ENCODE measurements around the gene HPCAL1.
A peak's percentile ranks its signal among the peaks of the same experiment; 100 is the strongest.
"Not testable (repeated sequence)": the region's sequence is repeated elsewhere in the genome, so short reads cannot be mapped to it uniquely, and the experiment has no call there.

HPCAL1 gene

DNA sequence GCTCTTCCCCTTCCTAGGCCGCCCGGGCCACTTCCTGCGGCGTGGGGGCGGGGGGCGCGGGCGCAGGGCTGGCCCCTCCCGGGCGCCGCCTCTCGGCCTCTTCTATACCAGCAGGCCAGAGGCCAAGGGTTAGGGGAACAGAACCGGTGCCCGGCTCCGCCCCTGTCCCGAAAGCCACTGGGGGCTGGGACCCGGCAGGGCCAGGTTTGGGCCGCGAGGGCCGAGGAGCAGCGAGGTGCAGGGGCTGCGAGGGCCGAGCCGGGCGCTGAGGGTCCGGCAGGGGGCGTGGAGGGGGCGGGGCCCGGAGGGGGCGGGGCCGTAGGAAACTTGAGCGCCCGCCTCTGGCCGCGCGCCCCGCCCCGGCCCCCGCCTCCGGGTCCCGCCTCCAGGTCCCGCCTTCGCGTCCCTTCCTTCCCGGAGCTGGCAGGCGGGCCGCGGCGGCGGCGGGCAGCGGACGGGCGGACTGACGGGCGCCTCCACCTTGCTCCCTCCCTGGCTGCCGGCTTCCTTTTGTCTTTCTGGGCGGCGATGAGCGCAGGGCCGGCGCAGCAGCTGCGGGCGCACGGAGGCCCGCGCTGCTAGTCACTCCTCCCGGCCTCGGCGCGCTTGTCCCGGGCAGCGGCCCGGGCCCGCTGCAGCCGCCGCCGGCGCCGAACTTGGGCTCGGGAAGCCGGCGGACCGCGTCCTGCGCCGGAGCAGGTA is at the start of gene HPCAL1:
Gene HPCAL1 (plus strand): TSS at position 426 of the 702 bp plus-strand sequence. CDS start 116,854 bp downstream, outside the sequence.
- peak; percentile 83 to 85 for DNase-seq

DNA sequence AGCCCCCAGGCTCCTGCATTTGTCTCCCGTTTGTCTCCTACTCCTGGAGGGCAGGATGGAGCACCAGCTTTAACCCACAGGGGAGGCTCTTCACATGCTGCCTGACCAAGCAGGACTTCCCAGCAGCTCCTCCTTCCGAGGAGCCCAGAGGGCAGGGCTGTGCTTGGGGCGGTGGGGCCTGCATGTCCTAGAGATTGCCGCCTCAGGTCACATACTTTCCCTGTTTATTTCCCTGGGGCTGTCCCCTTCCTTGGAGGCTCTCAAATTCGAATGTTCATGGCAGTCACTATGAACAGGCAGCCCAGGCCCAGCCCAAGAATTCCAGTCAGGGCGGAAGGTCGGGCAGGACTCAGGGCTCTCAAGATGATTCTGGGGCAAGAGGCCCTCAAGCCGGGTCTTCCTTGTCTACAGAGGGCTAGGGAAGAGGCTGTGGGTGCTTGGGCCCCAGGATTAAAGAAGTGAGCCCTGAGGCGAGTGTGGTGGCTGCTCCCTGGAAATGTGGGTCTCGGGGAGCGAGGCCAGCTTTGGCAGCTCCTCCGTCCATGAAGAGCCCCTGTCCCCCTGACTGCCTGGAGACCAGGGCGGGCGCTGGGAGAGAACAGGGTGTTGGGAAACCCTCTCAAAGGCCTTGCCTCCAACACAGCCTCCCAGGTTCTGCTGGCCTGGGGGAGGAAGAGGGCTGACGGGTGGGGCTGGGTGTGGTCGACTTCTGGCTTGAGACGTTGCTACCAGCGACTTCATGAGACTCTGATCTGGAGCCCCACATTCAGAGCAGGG is 48.9 kb upstream of the HPCAL1 start:
- DNase-seq: no peak

DNA sequence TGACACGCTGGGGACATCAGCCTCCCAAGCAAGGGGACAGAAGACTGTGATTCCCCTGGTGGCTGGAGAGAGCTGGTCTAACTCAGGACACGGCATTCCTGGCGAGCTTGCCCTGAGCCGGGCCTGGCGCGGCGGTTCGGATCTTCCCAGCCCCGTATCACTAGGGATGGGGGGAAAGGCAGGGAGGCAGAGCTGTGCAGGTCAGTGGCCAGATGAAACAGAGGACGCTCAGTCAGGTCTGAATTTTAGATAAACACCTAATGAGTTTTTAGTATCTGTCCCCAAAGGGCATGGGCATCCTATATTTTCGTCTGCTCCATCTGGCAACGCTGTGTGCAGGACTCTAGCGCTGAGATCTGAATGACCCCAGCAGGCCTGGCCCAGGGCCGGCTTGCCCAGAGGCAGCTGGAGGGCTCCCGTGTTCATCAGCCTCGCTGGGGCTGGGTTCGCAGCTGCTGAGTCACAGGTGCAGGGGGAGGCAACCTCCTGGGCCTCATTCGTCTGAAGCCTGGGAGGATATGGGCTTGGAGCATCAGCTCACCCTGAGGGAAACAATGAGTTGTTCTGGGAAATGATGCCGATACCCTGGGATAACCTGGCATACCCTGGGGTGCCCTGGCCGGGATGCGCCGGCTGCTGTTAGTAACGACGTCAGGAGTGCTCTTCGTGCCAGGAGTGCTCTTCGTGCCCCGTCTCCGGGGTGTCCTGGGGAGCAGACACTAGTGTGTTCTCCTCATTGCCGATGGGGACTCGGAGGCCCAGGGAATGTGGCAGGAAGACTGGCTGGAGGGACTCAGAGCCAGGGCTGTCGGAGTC is 48.1 kb upstream of the HPCAL1 start:
- DNase-seq: no peak

DNA sequence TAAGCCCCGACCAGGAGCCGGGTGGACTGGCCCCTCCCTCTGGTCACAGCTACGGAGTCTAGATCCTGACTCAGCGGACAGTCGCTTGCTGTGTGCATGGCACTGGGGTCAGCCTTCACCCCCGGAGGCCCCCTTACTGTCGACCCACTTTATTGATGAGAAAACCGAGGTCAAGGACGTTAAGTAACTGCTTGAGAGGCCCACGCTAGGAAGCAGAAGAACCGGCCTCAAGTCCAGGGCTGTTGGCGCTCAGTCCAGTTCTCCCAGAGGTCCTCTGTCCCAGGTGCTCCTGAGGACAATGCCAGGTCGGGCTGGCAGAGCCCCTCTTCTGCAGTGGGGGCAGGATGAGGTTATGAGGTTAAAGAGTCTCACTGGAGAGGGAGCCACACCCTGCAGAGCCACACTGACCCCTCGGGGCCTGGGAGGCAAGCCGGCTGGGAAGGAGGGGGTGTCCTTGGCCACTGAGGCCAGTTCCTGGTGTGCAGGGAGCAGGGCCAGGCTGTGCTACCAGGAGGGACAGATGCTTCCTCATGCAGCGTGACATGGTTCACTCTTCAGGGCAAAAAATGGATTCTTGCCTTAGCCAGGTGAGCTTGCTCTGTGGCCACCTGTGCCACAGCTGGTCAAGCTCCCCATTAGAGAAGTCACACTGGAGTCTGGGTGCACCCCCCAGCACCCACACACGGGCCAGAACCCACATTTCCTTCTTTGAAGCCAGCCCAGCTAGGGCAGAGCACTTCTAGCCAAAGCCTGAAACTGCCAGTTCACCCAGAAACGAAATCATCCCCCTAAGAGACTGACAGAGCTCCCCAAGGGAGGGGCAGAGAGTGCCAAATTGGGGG is 47.3 kb upstream of the HPCAL1 start:
- no peak for DNase-seq

DNA sequence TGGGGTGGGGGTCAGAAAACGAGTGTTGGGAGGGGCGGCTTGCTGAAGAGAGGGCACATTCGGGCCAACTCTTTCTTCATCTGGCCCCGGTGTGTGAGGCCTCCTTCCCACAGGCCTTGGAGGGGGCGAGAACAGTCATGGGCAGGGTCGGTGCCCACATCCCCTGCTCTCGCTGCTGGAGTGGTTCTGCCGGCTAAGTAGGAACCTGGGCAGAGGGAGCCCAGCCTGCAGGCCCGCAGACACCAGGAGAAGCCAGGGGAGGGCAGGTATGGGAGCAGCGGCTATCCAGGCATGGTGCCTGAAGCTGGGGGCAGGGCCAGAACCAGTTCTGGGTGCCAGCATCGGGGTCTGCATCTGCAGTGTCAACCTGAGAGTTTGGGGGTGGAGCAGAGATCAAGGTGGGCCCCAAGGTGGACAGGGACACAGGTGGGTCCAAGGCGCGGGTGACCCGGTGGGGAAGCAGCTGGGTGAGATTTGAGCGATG is 46.6 kb upstream of the HPCAL1 start:
- DNase-seq: no peak

DNA sequence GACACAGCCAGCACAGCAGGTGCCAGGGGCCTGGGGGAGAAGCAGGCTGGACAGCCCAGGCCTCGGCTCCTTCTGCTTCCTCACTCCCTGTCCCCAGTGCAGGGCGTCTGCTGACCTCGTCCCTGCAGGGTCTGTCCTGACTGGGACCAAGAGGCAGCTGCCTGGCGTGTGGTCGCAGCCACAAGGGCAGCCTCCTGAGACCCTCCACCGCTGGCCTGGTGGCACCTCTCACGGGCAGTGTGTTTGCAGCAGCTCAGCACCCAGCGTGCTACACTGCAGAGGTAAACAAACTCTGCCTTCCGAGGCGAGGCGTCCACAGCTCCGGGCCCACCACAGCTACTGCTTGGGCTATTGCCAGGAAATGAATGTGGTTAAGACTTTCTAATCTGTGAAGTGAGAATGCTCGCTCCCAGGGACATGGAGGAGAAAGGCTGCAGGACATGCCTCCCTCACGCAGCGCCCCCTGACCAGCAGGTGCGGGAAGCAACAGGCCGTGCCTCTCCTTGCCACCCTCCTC is 46.1 kb upstream of the HPCAL1 start:
- DNase-seq: no peak

DNA sequence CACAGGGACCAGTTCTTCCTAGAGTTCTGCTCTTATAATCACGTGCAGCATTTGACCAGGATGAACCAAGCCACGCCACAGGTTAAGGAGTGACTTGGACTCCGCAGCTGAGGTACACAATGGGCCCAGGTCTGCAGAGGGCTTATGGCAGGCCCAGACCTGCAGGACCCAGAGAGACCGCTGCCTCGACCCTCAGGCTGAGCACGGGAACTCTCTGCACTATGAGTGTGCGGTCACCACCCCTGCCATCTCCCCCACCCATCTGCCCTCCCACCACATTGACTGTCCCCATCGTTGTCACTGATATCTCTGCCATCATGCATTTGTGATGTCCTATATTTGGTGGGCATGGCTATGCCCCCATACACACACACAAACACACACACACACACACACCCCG is 45.7 kb upstream of the HPCAL1 start:
- no peak for DNase-seq

DNA sequence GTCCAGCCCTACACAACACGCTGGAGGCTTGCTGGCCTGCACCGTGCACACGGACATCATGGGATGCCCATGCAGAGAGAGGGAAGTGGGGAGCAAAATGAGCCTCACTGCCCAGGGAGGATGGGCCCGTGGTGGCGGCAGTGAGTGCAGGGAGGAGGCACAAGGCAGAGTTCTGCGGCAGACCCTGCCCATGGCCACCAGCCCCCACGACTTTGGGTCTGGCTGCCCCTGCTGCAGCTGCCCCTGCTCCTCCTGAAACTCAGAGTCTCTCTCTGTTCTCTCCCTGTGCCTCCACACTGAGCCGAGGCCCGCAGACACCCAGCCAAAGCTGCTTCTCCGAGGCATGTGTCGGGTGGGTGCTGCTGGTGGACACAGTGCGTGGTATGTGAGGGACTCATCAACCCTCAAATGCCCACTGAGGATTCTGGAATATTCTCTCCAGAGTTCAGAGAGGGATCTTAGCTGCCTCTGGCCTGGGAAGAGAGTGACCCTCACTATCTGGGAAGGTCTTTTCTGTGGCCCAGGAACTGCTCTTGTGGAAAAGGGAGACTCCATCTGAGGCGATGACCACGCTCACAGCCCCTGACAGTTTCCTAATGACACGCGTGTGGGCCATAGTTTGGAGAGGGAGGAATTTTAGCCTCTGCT is 45.1 kb upstream of the HPCAL1 start:
- DNase-seq: no peak

DNA sequence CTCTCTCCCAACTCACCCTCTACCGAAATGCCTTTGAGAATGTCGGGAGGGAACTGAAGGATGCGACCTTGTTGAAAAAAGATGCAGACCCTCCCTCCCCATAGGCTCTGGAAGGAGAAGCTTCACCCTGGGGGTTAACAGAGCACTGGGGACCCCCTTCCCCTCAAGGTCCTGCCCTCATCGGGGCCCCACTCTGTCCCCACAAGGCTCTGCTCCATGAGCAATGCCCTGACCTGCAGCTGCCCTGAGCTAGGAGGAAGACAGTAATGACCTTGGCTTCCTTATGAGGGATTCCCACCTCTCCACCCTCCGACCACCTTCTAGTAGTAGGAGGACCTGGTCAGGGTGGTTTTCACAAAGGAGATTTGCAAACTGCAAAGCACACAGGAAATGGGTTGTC is 44.4 kb upstream of the HPCAL1 start:
- DNase-seq: no peak

DNA sequence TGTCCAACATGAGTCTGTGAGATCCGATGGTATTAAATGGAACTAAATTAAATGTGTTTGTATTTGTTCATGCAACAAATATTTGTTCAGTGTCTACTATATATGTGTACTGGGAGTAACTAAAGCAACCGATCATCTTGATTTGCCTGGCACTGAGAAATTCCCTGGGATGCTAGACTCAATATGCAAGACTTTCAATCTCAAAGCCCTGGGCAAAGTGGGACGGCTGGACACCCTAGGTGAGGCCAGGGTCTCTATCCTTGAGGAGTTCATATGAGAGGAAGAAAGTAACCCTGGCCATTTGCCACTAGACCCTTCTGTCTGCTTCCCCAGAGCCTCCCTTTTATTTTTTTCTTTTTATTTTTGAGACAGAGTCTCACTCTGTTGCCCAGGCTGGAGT is 44.0 kb upstream of the HPCAL1 start:
- DNase-seq: no peak

DNA sequence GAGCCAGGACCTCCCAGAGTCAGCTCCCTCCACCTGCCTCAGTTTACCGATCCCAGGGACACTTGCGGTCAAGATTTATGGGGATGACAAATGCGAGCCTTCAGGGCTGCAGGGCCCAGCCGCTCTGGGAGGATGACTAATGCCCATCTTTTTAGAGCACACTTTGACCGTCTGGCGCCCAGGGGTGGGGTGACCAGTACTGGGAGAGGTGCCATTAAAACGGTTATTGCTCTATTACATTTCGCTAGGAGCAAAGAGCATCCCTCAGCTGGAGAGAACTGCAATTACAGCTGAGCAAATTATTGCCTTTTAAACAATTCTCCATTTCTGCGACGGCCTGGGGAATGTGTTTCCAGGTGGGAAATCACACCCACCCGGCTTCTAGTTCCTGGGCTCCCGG is 42.6 kb upstream of the HPCAL1 start:
- DNase-seq: no peak

DNA sequence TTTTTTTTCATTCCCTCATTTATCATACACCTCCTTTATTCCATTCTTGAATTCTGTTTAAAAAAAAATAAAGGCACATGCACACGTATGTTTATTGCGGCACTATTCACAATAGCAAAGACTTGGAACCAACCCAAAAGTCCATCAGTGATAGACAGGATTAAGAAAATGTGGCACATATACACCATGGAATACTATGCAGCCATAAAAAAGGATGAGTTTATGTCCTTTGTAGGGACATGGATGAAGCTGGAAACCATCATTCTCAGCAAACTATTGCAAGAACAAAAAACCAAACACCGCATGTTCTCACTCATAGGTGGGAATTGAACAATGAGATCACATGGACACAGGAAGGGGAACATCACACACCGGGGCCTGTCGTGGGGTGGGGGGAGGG is 39.2 kb upstream of the HPCAL1 start:
- not testable (repeated sequence) for DNase-seq

DNA sequence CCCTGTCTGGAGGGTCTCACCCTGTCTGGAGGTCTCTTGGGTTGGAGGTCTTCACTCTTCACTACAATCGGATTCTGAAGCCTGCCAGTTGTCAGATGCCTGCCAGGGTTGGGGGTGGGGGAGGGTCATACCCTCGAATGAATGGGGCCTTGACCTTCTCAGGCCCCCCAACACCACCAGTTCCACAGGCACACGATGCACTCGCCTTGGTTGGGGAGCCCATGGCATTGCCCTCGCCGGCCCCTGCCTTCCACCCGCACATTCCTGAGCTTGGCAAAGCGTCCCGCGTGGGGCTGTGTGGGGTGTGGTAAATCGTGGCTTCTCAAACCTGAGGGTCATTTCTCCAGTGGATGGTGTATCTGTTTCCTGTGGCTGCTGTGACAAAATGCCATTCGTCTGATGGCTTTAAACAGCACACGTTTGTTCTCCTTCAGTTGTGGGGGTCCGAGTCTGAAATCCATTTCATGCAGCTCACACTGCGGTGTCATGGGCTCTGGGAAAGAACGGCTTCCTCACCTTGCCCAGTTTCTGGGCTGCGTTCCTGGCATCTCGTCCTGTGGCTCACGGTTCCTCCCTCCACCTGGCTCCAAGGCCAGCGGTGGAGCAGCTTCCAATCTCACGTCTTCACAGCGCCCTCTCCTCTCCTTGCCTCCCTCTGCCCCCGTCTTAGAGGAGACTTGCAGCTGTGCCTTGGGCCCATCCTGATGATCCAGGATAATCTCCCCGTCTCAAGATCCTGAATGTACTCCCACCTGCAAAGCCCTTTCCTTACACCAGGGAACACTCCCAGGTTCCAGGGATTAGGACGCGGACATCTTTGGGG is 38.0 kb upstream of the HPCAL1 start:
- DNase-seq: no peak

DNA sequence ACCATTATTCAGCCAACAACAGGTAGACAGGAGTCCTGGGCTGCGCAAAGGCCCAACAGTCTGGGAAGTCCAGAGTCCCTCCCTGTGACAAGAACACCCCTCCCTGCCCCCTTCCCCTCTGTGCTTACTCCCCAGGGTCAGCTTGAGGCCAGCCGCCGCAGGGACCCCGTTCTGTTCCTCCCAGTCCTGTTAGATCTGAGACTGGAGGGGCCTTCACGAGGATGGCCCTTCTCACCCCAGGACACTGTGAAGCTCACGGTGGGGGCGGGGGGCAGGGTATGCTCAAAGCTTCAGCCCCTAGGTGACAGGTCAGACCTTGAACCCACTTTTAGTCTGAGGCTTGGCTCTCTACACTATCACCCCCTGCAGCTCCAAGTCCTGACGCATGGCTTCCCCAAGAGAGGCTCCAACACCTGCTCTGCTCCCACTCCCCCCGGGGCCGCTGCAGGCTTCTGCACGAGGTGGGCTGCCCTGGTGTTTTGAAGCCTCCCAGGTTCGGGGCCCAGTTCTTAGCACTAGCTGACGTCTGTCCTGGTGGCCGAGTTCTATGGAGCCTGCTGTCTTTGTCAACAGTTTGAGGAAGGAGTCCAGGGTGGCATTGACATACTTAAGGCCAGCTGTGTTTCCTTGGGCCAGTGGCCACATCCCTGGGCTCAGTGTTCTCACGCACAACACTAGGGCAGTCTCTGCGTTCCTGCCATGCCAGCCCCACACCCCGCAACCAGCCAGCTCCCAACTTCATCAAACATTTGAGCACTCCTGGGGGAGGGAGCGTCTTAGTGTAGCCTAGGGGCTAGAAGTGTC is 37.2 kb upstream of the HPCAL1 start:
- no peak for DNase-seq

DNA sequence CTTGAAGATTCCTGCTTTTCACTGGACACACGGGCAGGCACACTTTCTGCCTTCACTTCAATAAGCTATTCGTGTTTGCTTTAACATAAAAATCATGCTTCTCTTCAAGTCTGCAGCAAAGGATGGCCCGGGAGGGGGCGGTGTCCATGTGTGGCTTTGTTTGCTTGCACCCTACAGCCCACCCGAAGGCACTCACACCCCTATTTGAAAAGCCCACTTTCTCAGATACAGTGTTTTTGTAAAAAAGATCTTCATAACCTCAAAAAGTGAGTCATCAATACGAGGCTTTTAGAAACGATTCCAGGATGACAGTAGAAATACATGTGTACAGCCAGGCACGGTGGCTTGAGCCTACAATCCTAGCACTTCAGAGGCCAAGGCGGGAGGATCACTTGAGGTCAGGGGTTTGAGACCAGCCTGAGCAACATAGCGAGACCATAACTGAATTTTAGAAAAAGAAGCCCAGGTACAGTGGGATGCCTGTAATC is 36.5 kb upstream of the HPCAL1 start:
- no peak for DNase-seq

DNA sequence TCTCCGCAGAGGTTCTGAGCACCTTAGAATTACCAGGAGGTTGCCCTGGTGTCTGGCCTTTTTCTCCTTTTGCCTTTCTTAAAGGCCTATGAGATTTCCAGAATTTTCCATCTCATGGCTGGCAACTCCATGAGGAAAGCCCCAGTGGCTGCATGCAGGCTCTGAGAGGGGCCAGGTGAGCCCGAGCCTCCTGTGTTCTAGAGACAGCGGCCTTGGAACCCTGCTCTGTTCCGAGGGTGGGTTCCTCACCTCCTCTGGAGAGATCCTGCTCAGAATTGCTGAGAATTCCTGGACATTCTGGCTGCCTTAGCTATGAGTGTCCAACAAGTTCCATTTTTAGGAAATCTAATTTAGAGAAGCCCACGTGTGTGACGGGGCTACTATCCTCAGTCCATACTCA is 35.7 kb upstream of the HPCAL1 start:
- no peak for DNase-seq

DNA sequence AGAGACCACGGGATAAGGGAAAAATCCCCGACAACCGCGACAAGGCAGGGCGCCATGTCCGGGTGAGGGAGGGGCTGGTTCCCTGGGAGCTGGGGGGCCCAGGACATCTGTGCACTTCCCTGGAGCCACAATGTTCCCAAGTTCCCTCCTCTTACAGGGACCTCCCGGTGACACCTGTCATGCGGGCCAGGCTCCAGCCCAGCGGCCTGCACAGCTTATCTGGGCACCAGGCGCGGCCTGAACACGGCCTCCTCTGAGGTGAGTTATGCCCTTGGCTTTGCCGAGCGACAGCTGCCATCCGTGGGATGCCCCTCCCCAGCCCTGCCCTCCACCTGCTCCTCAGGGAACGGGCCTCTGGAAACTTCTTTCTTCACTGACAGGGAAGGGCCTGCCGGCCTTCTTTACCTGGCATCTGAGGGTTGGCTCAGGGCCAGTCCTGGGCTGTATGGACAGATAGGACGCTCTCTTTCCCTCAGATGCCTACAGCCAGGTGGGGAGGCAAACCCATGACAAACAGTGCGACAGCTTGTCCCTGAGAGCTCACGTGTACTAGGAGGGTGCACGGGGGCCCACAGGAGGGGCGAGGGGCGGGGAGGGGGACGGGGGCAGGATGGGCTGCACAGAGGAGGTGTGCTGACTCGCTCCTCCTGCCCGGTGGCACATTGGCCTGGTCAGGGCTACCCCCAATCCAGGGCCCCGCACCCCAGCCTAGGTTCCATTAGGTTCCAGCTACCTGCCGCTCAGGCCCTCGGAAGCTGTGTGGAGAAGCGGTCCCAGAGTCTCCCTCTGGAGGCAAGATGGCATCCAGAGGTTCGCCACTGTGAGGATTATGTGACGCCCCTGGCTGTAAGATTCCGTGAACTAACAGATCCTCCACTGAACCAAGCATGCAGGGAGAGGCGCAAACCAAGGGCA is 34.9 kb upstream of the HPCAL1 start:
- no peak for DNase-seq

DNA sequence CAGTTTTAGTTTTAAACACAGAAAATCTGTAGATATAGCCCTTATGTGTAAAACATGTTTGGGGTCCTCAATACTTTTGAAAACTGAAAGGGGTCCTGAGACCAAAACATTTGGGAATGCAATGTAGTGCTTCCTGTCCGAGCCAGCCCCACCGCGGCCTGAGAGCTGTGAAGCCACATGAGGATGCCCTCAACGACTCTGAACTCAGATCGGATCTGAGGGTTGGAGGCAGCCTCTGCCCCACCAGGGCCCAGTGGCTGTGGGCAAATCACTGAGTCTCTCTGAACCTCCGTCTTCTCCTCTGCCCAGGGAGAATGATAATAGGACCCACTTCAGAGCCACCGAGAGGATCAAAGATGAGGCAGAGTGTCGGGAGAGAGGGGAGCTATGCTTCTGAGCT is 33.4 kb upstream of the HPCAL1 start:
- no peak for DNase-seq
